GM18508 (cell line): ENCODE data around the gene SLC45A1.

ENCODE experiments used
- ATAC-seq: cut with Tn5 transposase; IDR thresholded peaks from one replicate; pipeline ENCODE4 v1.9.1; 2021; ENCODE audit warnings: moderate number of reproducible peaks; ENCODE audit not compliant: insufficient read depth, unreplicated experiment

The SLC45A1 gene

DNA sequence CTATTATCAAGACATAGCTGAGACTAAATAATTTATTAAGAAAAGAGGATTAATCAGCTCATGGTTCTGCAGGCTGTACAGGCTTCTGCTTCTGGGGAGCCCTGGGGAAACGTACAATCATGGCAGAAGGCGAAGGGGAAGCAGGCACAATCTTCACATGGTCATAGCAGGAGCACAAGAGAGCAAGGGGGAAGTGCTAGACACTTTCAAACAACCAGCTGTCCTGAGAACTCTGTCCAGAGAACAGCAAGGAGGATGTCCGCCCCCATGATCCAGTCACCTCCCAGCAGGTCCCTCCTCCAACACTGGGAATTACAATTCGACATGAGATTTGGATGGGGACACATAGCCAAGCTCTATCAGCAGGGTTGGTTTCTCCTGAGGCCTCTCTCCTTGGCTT, 10.3 kb upstream of the SLC45A1 start:
- ATAC-seq, result no peak

DNA sequence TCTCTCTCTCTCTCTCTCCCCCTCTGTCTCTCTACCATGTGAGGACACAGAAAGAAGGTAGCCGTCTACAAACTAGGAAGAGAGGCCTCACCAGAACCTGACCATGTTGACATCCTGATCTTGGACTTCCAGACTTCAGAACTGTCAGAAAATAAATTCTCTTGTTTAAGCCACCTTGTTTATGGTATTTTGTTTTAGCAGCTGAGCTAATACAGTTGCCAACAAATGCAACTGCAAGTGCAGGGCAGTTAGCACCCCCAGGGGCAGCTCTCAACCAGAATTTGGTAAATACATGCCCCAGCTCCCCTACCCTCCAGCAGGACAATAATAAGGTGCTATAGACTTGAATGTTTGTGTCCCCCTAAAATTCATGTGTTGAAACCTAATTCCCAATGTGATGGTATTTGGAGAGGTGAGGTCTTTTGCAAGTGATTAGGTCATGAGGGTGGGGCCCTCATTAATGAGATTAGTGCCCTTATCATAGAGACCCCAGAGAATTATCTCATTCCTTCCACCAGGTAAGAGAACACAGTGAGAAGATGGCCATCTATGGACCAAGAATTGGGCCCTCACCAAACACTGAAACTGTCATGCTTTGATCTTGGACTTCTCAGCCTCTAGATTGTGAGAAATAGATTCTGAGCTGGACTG, 6.7 kb upstream of the SLC45A1 start:
- ATAC-seq, result no peak

DNA sequence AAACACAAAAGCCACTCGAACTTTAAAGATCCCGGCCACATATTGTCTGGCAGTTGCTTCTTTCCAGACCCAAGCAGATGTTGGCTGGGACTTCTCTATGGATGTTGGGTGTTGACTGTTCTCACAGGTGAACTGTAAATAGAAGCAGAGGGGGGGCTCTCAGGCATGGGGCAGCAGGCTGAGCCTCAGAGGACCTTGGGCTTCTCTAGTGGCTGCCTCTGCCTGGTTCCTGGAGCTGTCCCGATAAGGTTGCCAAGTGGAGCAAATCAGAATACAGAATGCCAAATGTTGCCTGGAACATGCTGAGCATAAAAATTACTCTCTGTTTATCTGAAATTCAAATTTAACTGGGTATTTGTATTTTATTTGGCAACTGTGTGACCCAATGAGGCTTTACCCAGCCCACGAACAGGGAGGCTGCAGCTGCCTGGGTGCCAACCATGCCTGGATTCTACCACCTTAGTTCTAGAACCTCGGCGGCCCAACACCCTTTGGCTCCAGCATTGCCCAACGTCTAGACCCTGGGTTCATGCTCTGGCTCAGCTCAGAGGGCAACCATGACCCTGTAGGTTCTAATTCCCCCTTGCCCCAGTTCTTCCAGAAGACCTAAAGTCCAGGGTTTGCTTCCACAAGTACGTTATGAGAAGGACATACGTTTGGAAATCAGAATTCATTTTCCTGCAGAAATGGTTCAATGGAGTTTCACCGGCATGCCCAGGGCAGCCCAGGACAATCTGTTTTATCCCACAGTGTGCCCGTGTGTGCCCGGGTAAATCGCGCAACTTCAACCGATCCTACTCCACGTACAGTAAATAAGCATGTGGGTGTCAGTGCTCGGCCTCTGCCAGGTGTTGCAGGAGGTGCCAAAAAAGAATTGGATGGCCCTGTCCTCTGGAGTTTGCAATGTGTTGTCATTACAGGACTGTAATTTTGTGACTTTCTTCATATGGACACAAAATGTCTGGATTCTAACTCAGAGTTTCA, 5.4 kb upstream of the SLC45A1 start:
- no peak for ATAC-seq

GRCh38 chr1:8313231-8313630, 4.7 kb upstream of the SLC45A1 start:
- no peak for ATAC-seq

DNA sequence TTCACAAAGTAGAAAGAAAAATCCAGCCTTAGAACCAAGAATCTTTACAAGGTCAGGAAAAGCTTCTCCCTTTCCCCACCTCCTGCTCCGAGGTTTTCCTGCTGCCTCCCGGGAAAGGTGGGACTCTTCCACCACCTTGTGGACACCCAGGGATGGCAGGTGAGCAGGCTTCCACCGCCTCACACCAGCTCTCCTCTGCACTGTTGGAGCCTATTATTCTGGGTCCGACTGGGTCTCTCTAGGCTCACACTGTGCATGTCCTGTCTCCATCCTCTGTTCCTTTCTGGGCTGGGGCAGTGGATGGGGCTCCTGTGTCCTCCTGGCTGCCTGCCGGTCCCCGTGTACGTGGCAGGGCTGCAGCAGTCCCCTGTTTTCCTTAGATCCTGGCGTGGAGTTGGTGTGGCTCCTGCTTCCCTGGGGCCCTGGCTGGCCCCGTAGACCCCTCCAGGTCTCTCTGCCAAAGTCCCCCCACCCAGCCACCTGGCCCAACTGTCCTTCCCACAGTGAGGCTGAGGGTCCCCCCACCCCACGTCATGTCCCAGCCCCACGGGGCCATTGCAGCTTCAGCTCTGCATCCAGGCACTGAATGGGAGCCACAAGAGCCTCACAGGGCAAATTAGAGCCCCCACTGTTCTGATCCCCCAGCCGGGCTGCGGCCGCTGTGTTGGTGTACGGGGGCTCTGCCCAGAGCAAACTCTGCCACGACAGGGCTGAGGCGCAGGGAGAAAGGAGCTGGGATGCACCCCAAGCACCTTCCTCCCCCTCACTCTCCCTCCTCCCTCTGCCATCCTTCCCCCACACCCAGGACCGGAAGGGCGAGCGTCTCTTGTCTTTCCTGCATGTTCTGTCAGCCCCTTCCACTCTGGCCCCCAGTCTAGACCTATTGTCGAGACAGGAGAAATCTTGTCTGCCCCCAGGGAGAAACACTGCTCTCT, 3.3 kb upstream of the SLC45A1 start:
- ATAC-seq, result no peak

- no peak for ATAC-seq
Observed at GRCh38 chr1:8315573-8316475, 2.1 kb upstream of the SLC45A1 start.

GRCh38 chr1:8318436-8318835, 522 bp downstream of the SLC45A1 start:
- ATAC-seq, result no peak

- no peak for ATAC-seq
Observed at GRCh38 chr1:8321612-8322011, 3.7 kb downstream of the SLC45A1 start.

DNA sequence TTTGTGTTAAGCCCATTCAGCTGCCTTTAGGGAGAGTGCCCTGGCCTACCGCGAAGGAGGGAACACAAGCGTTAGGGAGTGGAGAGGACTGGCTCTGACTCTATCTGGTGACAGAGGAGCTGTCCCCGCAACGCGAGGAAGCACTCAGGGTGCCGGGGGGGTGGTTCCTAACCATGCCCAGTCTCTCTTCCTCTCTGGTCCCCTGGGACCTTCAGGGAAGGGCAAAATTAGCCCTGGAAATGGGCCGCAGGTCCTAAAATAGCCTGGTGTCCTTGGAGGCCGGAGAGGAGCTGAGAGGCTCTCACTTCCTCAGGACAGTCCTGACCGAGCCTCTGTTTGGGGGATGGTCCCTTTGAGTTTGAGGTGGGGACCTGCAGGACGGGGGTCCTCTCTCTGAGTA, 5.8 kb downstream of the SLC45A1 start:
- ATAC-seq, result no peak

- no peak for ATAC-seq
Observed at GRCh38 chr1:8324176-8324810, 6.4 kb downstream of the SLC45A1 start.

DNA sequence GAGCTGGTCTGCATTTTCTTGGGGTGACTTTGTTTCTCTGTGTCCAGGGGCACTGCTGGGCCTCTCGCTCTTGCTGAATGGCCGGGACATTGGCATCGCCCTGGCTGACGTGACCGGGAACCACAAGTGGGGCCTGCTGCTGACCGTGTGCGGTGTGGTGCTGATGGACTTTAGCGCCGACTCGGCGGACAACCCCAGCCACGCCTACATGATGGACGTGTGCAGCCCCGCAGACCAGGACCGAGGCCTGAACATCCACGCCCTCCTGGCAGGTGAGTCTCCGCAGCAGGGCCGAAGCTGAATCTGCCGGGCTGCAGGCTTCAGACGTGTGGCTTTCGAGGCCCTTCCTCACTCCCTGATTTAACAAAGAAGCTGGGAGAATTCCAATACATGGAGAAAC, 7.9 kb downstream of the SLC45A1 start:
- ATAC-seq, result no peak

DNA sequence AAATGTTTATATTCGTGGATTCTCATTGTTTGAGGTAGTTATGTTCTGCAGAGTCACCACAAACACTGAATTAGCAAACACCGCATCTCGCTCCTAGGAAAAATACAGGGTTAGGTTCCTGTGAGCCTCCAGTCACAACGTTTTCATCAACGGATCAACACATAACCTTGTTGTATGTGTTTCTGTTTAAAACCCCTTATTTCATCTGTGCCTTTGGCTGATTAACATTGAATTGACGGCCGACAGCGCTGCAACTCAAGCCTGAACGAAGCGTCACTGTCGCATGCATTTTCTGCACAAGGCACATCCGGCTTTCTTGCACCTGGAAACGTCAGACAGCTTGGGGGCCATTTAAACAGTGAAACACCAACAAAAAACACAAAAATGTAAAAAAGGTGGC, 8.4 kb downstream of the SLC45A1 start:
- no peak for ATAC-seq

- no peak for ATAC-seq
Observed at GRCh38 chr1:8328271-8328670, 10.4 kb downstream of the SLC45A1 start.

GRCh38 chr1:8329439-8329838, 11.5 kb downstream of the SLC45A1 start:
- no peak for ATAC-seq

DNA sequence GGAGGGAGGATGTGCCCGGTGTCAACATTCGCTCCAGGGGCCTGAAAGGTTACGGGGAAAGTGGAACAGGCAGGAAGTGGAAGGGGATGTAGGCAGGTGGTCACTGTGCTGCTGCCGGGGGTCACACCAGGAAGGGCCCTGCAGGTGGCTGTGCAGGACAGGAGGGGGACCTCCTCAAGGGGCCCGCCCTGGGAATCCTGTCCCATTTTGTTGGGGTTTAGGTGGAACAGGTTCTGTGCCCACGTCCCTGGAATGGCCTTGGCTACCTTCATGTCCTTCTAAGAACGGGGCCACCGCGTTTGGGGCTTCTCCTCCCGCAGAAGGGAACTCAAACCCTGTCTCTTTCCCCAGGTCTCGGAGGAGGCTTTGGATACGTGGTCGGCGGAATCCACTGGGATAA, 11.9 kb downstream of the SLC45A1 start:
- ATAC-seq, result no peak

DNA sequence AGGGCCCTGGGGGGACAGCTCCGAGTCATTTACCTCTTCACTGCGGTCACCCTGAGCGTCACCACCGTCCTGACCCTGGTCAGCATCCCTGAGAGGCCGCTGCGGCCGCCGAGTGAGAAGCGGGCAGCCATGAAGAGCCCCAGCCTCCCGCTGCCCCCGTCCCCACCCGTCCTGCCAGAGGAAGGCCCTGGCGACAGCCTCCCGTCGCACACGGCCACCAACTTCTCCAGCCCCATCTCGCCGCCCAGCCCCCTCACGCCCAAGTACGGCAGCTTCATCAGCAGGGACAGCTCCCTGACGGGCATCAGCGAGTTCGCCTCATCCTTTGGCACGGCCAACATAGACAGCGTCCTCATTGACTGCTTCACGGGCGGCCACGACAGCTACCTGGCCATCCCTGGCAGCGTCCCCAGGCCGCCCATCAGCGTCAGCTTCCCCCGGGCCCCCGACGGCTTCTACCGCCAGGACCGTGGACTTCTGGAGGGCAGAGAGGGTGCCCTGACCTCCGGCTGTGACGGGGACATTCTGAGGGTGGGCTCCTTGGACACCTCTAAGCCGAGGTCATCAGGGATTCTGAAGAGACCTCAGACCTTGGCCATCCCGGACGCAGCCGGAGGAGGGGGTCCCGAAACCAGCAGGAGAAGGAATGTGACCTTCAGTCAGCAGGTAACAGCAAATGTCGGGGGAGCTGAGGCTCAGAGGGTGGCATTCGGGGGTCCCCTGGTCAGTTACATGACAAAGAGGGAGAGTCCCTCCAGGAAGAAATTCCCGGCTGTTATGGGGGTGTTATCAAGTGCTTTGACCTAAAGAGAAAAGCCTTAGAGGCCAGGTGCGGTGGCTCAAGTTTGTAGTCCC, 12.6 kb downstream of the SLC45A1 start:
- no peak for ATAC-seq

DNA sequence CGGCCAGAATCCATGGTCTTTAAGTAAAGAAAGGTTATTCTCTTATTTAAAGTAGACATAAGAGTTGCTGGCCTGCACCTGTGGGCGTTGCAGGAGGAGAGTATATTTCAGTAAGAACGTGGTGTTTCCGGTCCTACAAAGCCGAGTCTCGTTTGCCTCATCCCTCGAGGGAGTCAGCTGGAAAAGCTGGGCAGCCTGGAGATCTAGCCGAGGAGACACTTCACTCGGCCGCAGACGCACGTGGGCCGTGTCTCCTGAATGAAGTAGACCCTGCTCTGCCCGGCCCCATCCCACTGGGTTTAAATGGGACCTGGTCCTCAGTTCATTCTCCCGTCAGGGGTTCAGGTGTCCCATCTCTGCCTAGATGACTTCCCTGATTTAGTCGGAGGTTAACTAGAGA, 14.9 kb downstream of the SLC45A1 start:
- ATAC-seq, result no peak

DNA sequence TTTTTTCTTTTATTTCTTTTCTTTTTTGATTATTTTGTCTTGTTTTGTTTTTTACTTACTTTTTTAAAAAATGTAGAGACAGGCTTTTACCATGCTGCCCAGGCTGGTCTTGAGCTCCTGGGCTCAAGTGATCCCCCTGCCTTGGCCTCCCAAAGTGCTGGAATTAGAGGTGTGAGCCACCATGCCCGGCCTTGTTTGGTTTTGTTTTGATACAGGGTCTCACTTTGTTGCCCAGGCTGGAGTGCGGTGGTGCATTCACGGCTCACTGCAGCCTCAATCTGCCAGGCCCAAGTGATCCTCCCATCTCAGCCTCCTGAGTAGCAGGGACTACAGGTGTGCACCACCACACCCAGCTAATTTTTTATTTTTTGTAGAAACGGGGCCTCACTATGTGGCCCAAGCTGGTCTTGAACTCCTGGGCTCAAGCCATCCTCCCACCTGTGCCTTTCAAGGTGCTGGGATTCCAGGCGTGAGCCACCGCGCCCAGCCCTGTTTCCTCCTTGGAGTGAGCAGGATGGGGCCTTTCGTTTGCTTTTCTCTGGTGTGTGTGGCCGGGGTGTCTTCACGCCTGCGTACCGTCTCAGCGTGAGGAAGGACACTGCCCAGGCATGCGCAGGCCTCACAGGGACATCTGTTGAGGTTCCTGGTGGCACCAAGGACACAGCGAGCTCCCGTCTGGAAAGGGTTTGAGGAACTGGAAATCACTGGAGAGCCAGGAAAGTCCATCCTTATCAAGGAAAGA, 15.5 kb downstream of the SLC45A1 start:
- ATAC-seq, result no peak
